ENCODE results near the gene GSN. TPM values are rescaled to one million over a fixed set of nuclear protein-coding genes. Genes with fewer than 3 reads are reported as not detected.

GSN gene
- polyA plus RNA-seq, 2 of the 4 experiments (the other 2 are of a cell fraction), result 33.7 to 77.2 TPM

DNA sequence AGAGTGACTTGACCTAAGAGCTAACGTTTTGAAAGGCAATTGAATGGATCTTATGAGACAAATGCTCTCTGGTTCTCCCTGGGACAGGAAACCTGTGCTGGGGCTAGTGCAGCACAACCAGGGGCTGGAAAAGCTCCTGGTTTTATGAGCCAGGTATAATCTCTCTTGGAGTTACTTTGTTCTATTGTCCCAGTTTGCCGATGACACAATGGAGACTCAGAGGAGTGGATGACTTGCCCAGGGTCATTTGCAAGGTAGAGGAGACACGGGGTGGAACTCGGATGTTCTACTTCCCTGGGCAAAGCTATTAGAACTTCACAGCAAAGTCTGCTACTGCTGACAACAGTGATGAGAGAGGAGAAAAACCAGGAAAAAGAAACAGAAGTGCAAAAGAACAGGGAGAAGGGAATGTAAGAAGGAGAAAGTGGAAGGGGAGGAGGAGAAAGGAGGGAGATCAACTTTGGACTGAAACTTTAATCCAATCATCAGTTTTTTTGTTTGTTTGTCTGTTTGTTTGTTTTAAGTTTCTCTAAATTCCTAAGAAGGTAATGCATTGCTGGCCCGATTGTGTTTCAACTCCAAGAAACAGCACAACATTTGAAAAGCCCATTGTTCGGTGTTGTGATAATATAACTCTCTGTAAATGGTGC lies 7.4 kb upstream of the GSN start:
- 47% methylated on average over 6 of the region's 6 CpGs for WGBS (ENCODE audit: missing lambda C conversion rate)
- no peak overlapping the region for H3K27ac ChIP-seq
- H3K4me2 ChIP-seq, result no peak overlapping the region
- no peak for FAIRE-seq
- TF ChIP-seq MAZ (IDR thresholded peaks at IDR 0.05; ENCODE audit: borderline replicate concordance, low read depth, low read length), result no peak
- no peak for TF ChIP-seq EP300 (IDR thresholded peaks at IDR 0.05)
- TF ChIP-seq POLR2A (IDR thresholded peaks at IDR 0.05; ENCODE audit: low read length), result no peak
- TF ChIP-seq HMGXB4 (CRISPR knock-in tag; IDR thresholded peaks at IDR 0.05; ENCODE audit: borderline replicate concordance), result no peak
- TF ChIP-seq CBX8 (IDR thresholded peaks at IDR 0.05), result no peak
- TF ChIP-seq FOXS1 (CRISPR knock-in tag; IDR thresholded peaks at IDR 0.05), result no peak
- no peak for TF ChIP-seq KDM5A (IDR thresholded peaks at IDR 0.05)
- no peak for TF ChIP-seq KDM1A (IDR thresholded peaks at IDR 0.05; ENCODE audit: low read depth)
- no peak for TF ChIP-seq RCOR1 (IDR thresholded peaks at IDR 0.05; ENCODE audit: low read depth, low read length)
- no peak for TF ChIP-seq HOXB13 (CRISPR knock-in tag; IDR thresholded peaks at IDR 0.05; ENCODE audit: low read depth)
- no peak for TF ChIP-seq HOXB5 (CRISPR knock-in tag; IDR thresholded peaks at IDR 0.05)
- TF ChIP-seq TP53 (CRISPR knock-in tag; IDR thresholded peaks at IDR 0.05), result no peak
- ChIA-PET CTCF (interaction anchor here (0.7 to 3.4 kb wide), 11 partner anchors 10 to 140 kb away, joined by 3 to 17 read pairs (median 4); no protein-coding TSS in a partner anchor), POLR2A (no interaction called here)
- no peaks in the 10 kb centered on the region for H3K4me1 ChIP-seq
- DNase-seq (ENCODE audit: low read depth in 1 of 2, low spot score in 1 of 2), result no peak
- ATAC-seq, result no peak; a peak in 1 of 6 replicates
- H3K9me3 ChIP-seq, result no peaks in the 10 kb centered on the region
- H3K4me3 ChIP-seq, result no peak overlapping the region

GRCh38 chr9:121261107-121261460 lies 6.9 kb upstream of the GSN start:
- Histone ChIP-seq H3K4me3 (no peak overlapping the region), H3K9me3 (no peaks in the 10 kb centered on the region), H3K4me2 (no peak overlapping the region), H3K4me1 (no peaks in the 10 kb centered on the region), H3K27ac (no peak overlapping the region)
- 65% methylated on average over 4 of the region's 4 CpGs for WGBS (ENCODE audit: missing lambda C conversion rate)
- ChIA-PET CTCF (interaction anchor here (0.7 to 3.4 kb wide), 8 partner anchors 11 to 139 kb away, joined by 3 to 17 read pairs (median 5); no protein-coding TSS in a partner anchor), POLR2A (no interaction called here)
- no peak for TF ChIP-seq SMC3 (IDR thresholded peaks at IDR 0.05)
- no peak for TF ChIP-seq MAZ (IDR thresholded peaks at IDR 0.05; ENCODE audit: borderline replicate concordance, low read depth, low read length)
- TF ChIP-seq RCOR1 (IDR thresholded peaks at IDR 0.05; ENCODE audit: low read depth, low read length), result no peak
- TF ChIP-seq ESRRA (IDR thresholded peaks at IDR 0.05; ENCODE audit: borderline replicate concordance, low read length), result no peak
- TF ChIP-seq EHMT2 (IDR thresholded peaks at IDR 0.05; ENCODE audit: low read depth), result no peak
- no peak for TF ChIP-seq KDM5A (IDR thresholded peaks at IDR 0.05)
- TF ChIP-seq, protein P1, sequence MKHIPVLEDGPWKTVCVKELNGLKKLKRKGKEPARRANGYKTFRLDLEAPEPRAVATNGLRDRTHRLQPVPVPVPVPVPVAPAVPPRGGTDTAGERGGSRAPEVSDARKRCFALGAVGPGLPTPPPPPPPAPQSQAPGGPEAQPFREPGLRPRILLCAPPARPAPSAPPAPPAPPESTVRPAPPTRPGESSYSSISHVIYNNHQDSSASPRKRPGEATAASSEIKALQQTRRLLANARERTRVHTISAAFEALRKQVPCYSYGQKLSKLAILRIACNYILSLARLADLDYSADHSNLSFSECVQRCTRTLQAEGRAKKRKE (CRISPR knock-in tag; IDR thresholded peaks at IDR 0.05; ENCODE audit: low read depth), result no peak
- TF ChIP-seq EP300 (IDR thresholded peaks at IDR 0.05), result no peak
- FAIRE-seq (no peak), ATAC-seq (peak; percentile 56 to 57; a peak in 3 of 6 replicates), DNase-seq (ENCODE audit: low read depth in 1 of 2, low spot score in 1 of 2) (no peak)

DNA sequence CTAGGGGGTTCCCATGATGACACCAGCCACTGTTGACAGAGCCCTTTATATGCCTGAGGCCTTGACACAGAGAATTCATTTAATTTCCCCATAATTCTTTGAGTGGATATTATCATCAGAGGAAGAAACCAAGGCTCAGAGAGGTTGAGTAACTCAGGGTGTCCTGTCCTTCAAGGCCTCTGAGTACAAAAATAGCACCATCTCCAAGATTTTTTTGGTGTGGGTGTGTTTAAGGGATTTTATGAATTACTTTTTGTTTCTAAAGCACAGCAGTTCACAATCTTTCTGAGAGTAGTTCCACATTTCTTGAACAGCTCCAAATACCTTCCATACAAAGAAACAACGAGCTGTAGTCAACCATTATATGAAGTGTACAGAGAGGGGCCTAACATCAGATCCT lies 6.2 kb upstream of the GSN start:
- TF ChIP-seq, protein P2, sequence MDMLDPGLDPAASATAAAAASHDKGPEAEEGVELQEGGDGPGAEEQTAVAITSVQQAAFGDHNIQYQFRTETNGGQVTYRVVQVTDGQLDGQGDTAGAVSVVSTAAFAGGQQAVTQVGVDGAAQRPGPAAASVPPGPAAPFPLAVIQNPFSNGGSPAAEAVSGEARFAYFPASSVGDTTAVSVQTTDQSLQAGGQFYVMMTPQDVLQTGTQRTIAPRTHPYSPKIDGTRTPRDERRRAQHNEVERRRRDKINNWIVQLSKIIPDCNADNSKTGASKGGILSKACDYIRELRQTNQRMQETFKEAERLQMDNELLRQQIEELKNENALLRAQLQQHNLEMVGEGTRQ (IDR thresholded peaks at IDR 0.05), result no peak
- no peak for TF ChIP-seq RFX5 (IDR thresholded peaks at IDR 0.05)
- TF ChIP-seq CBX8 (IDR thresholded peaks at IDR 0.05), result no peak
- TF ChIP-seq RAD21 (conservative IDR thresholded peaks at IDR 0.05 in 1 of 2, IDR thresholded peaks at IDR 0.05 in 1 of 2), result no peak
- no peak overlapping the region for H3K4me3 ChIP-seq
- ChIA-PET POLR2A (no interaction called here), CTCF (interaction anchor here (0.6 to 3.4 kb wide), 7 partner anchors 17 to 113 kb away, joined by 3 to 17 read pairs (median 4); no protein-coding TSS in a partner anchor)
- no peak for ATAC-seq
- no peak overlapping the region for H3K27ac ChIP-seq
- H3K4me1 ChIP-seq, result no peaks in the 10 kb centered on the region
- DNase-seq (ENCODE audit: low read depth in 1 of 2, low spot score in 1 of 2), result no peak
- no peaks in the 10 kb centered on the region for H3K9me3 ChIP-seq
- 31% methylated on average over 1 of the region's 1 CpG for WGBS (ENCODE audit: missing lambda C conversion rate)
- H3K4me2 ChIP-seq, result no peak overlapping the region
- FAIRE-seq, result no peak

All from A549 (cell line).